IMR-90 (cell line): ENCODE data around the gene FNIP2. TPM values are rescaled to one million over a fixed set of nuclear protein-coding genes. Genes with fewer than 3 reads are reported as not detected.

Experiments used
- ATAC-seq: fragments of 200-7000 bp; cut with Tn5 transposase; 2 replicates; pipeline ENCODE4 v1.9.1; 2020; ENCODE audit warnings: low read depth, mild to moderate bottlenecking, moderate library complexity
- BruUV-seq: library from RNA; stranded (reverse); fragments of 400-500 nt; replicated peaks from 2 replicates; lab custom pipeline; 2021; lab: Mats Ljungman, UMichigan
- CTCF ChIA-PET: fragments of 300-600 bp; formaldehyde crosslinking; extraction: SDS; loops from one replicate; lab custom pipeline; 2021; ENCODE audit warnings: antibody characterized with exemption; lab: Yijun Ruan, JAX
- POLR2A ChIA-PET: fragments of 300-600 bp; sonication (Branson Sonifier 250); formaldehyde crosslinking; loops from one replicate; lab custom pipeline; 2022; ENCODE audit warnings: antibody characterized with exemption; ENCODE audit not compliant: unreplicated experiment; lab: Charles Lee
- DNase-seq: peaks from one replicate; pipeline ENCODE4 v3.0.0; 2013
- H2AFZ ChIP-seq: replicated peaks from 2 replicates; pipeline ENCODE3; 2013; ENCODE audit warnings: low read length, mild to moderate bottlenecking; ENCODE audit not compliant: poor library complexity
- H2AK5ac ChIP-seq: 2 replicates; pipeline ENCODE4 v1.6.1; 2013; ENCODE audit warnings: low read depth, low read length, inconsistent platforms
- H2AK9ac ChIP-seq: replicated peaks from 2 replicates; pipeline ENCODE3; 2013; ENCODE audit warnings: mild to moderate bottlenecking, low read depth, low read length, moderate library complexity; ENCODE audit not compliant: poor library complexity
- H2BK120ac ChIP-seq: 2 replicates; pipeline ENCODE4 v1.6.1; 2013; ENCODE audit warnings: low read depth, low read length, inconsistent platforms
- H2BK15ac ChIP-seq: 3 replicates; pipeline ENCODE4 v1.6.1; 2013; ENCODE audit warnings: low read depth, low read length, inconsistent platforms
- H2BK20ac ChIP-seq: 2 replicates; pipeline ENCODE4 v1.6.1; 2013; ENCODE audit warnings: low read depth, mild to moderate bottlenecking, inconsistent platforms, low read length, moderate library complexity
- H2BK5ac ChIP-seq: 2 replicates; pipeline ENCODE4 v1.6.1; 2013; ENCODE audit warnings: mild to moderate bottlenecking, low read depth, low read length, inconsistent platforms; ENCODE audit not compliant: poor library complexity, severe bottlenecking
- H3K14ac ChIP-seq: replicated peaks from 2 replicates; pipeline ENCODE4 v1.6.1; 2013; ENCODE audit warnings: low read depth, low read length, inconsistent platforms
- H3K18ac ChIP-seq: 2 replicates; pipeline ENCODE4 v1.6.1; 2013; ENCODE audit warnings: low read depth, low read length, control low read depth
- H3K23ac ChIP-seq: 2 replicates; pipeline ENCODE4 v1.6.1; 2013; ENCODE audit warnings: low read depth, low read length, inconsistent platforms
- H3K27ac ChIP-seq: 2 replicates; pipeline ENCODE4 v1.5.1; 2013; ENCODE audit warnings: mild to moderate bottlenecking, control low read depth, low read length; ENCODE audit not compliant: insufficient read depth
- H3K27me3 ChIP-seq: 2 replicates; pipeline ENCODE4 v1.6.1; 2013; ENCODE audit warnings: low read length; ENCODE audit not compliant: control insufficient read depth, insufficient read depth
- H3K36me3 ChIP-seq: 2 replicates; pipeline ENCODE4 v1.6.1; 2013; ENCODE audit warnings: low read length, mixed read lengths; ENCODE audit not compliant: control insufficient read depth, insufficient read depth
- H3K4ac ChIP-seq: 2 replicates; pipeline ENCODE4 v1.6.1; 2013; ENCODE audit warnings: low read depth, low read length, inconsistent platforms
- H3K4me1 ChIP-seq: 2 replicates; pipeline ENCODE4 v1.6.1; 2013; ENCODE audit warnings: low read length, mixed read lengths; ENCODE audit not compliant: control insufficient read depth, insufficient read depth
- H3K4me2 ChIP-seq: 2 replicates; pipeline ENCODE4 v1.6.1; 2013; ENCODE audit warnings: low read depth, mild to moderate bottlenecking, control low read depth, low read length, moderate library complexity
- H3K4me3 ChIP-seq: 2 replicates; pipeline ENCODE4 v1.5.1; 2013; ENCODE audit warnings: low read depth, mild to moderate bottlenecking, control low read depth, low read length, moderate library complexity; ENCODE audit not compliant: insufficient read depth
- H3K56ac ChIP-seq: 2 replicates; pipeline ENCODE4 v1.6.1; 2013; ENCODE audit warnings: low read length, inconsistent platforms; ENCODE audit not compliant: insufficient read depth; ENCODE audit errors: extremely low read depth
- H3K79me1 ChIP-seq, 2 experiments: 2 replicates each; pipeline ENCODE4 v1.6.1; 2013; ENCODE audit warnings: low read length in 2 of 2, inconsistent platforms in 1 of 2, low read depth in 1 of 2
- H3K9ac ChIP-seq: 2 replicates; pipeline ENCODE4 v1.6.1; 2013; ENCODE audit warnings: low read depth, low read length, control low read depth
- H3K9me1 ChIP-seq: 2 replicates; pipeline ENCODE4 v1.6.1; 2013; ENCODE audit warnings: low read length, inconsistent platforms; ENCODE audit not compliant: insufficient read depth
- H3K9me3 ChIP-seq: 2 replicates; pipeline ENCODE4 v1.6.1; 2013; ENCODE audit warnings: low read length; ENCODE audit not compliant: control insufficient read depth, insufficient read depth
- H4K20me1 ChIP-seq: 2 replicates; pipeline ENCODE4 v1.6.1; 2013; ENCODE audit warnings: low read length, inconsistent platforms; ENCODE audit not compliant: insufficient read depth
- H4K5ac ChIP-seq: 2 replicates; pipeline ENCODE4 v1.6.1; 2013; ENCODE audit warnings: mild to moderate bottlenecking, low read depth, low read length, control low read depth
- H4K8ac ChIP-seq, 2 experiments: 2 replicates each; pipeline ENCODE4 v1.6.1; 2013; ENCODE audit warnings: low read depth in 2 of 2, low read length in 2 of 2, control low read depth in 1 of 2, inconsistent platforms in 1 of 2
- H4K91ac ChIP-seq: 2 replicates; pipeline ENCODE4 v1.6.1; 2013; ENCODE audit warnings: low read depth, low read length, inconsistent platforms; ENCODE audit not compliant: insufficient read depth
- CEBPB ChIP-seq: IDR thresholded peaks from 2 replicates; pipeline ENCODE4 v1.6.1; 2012; ENCODE audit warnings: low read depth, low read length, improper control_type of control experiment
- ELK1 ChIP-seq: fragments of 150-350 bp; IDR thresholded peaks from 2 replicates; pipeline ENCODE4 v1.6.1; 2016; ENCODE audit warnings: low read depth, mild to moderate bottlenecking, low read length, moderate library complexity, borderline replicate concordance
- RCOR1 ChIP-seq: IDR thresholded peaks from 2 replicates; pipeline ENCODE4 v1.6.1; 2012; ENCODE audit warnings: mild to moderate bottlenecking, low read length, improper control_type of control experiment; ENCODE audit not compliant: insufficient replicate concordance
- WGBS, 2 experiments: methylation state at CpG; one replicate each; pipeline versions ENCODE4 v1.1.5 to v1.1.7; 2013; ENCODE audit warnings: missing lambda C conversion rate in 2 of 2; ENCODE audit not compliant: insufficient read length in 1 of 2; ENCODE audit errors: extremely low coverage in 2 of 2; 5-methylcytosine and 5-hydroxymethylcytosine counted together
- dilution Hi-C: fragments of 300-500 bp; cut with HindIII; formaldehyde crosslinking; loops from one replicate; pipeline ENCODE4 v1.14.3; 2018; ENCODE audit warnings: low sequenced_read_pairs; ENCODE audit not compliant: unreplicated experiment
- in situ Hi-C: fragments of 300-500 bp; cut with MboI; formaldehyde crosslinking; loops from 3 replicates; pipeline ENCODE4 v1.14.3; 2019; ENCODE audit warnings: low sequenced_read_pairs, inconsistent platforms, mixed read lengths
- intact Hi-C: fragments of 100-400 bp; cut with micrococcal nuclease; formaldehyde crosslinking; loops from 2 replicates; pipeline ENCODE4 v1.10.0; 2022
- polyA plus RNA-seq, 3 experiments: library from polyadenylated mRNA; depleted of rRNA; stranded (reverse); fragments of >200 nt; gene quantifications; 2 replicates each; pipeline ENCODE4 v1.2.3, GENCODE V29; 2012; ENCODE audit warnings: low replicate concordance in 1 of 3
- total RNA-seq: library from RNA; depleted of rRNA; stranded (reverse); fragments of >200 nt; gene quantifications from 2 replicates; pipeline ENCODE4 v1.2.3, GENCODE V29; 2012

The FNIP2 gene
- total and polyA plus RNA-seq, 2 of the 4 experiments (the other 2 are of a cell fraction), result 4.7 to 24.6 TPM

- no TSS peak for BruUV-seq
- ChIA-PET CTCF (no interaction called here), POLR2A (no interaction called here)
- Histone ChIP-seq H2BK5ac (no peak overlapping the region), H3K9me1 (peaks cover 3% of the 10 kb centered on the region; the same call in 1 of the 2 replicates), H3K56ac (no peak overlapping the region), H3K9ac (no peak overlapping the region), H4K20me1 (no peaks in the 10 kb centered on the region), H3K18ac (no peak overlapping the region), H2AK9ac (no peak overlapping the region), H3K4me1 (no peaks in the 10 kb centered on the region), H2BK20ac (no peak overlapping the region), H3K4ac (no peak overlapping the region), H3K4me2 (no peak overlapping the region), H4K8ac (no peak overlapping the region), H3K27ac (no peak overlapping the region), H3K9me3 (no peaks in the 10 kb centered on the region), H2BK15ac (no peak overlapping the region), H2BK120ac (no peak overlapping the region), H3K14ac (no peak overlapping the region), H3K79me1 (peaks cover 0 to 4% of the 10 kb centered on the region in 2 experiments; a peak in 2 of 4 replicates), H2AK5ac (no peak overlapping the region), H3K27me3 (no peaks in the 10 kb centered on the region), H3K4me3 (no peak overlapping the region), H2AFZ (no peak overlapping the region), H3K36me3 (peaks cover 11% of the 10 kb centered on the region), H4K5ac (no peak overlapping the region), H3K23ac (no peak overlapping the region), H4K91ac (no peak overlapping the region)
- WGBS, 2 experiments, result no CpG with 5 or more reads among the region's 3 CpGs
- intact Hi-C loops, result no loop called here
- DNase-seq (no peak), ATAC-seq (no peak)
- no peak for TF ChIP-seq ELK1
- TF ChIP-seq CEBPB, result peak; percentile 52
- TF ChIP-seq RCOR1, result no peak
- in situ Hi-C loops, result no loop called here
- dilution Hi-C loops, result no loop called here
Measured at GRCh38 chr4:158890294-158890693, 121.5 kb downstream of the FNIP2 start.
